CD4-positive, CD25-positive, alpha-beta regulatory T cell (primary cell): Measurements from ENCODE around the gene NDST1. TPM values are rescaled to one million over a fixed set of nuclear protein-coding genes. Genes with fewer than 3 reads are reported as not detected.

Experiments used
- ATAC-seq, 2 donors: fragments of 150-1000 bp; cut with Tn5 transposase; one replicate each; pipeline ENCODE4 v1.10.0; 2021; ENCODE audit warnings: low read depth in 2 of 2, moderate number of reproducible peaks in 2 of 2, moderate library complexity in 1 of 2
- DNase-seq, 3 donors: peaks; one replicate each; pipeline versions ENCODE4 v3.0.0 to v3.0.0-alpha.2; 2012 to 2022; ENCODE audit warnings: mixed read lengths in 1 of 3
- H3K27ac ChIP-seq: one replicate; pipeline ENCODE4 v1.7.0; 2013; ENCODE audit warnings: mild to moderate bottlenecking, low read length; ENCODE audit not compliant: insufficient read depth, poor library complexity, severe bottlenecking
- H3K27me3 ChIP-seq: one replicate; pipeline ENCODE4 v1.7.0; 2013; ENCODE audit warnings: low read length; ENCODE audit not compliant: control insufficient read depth, insufficient read depth
- H3K36me3 ChIP-seq: one replicate; pipeline ENCODE4 v1.7.0; 2013; ENCODE audit warnings: mild to moderate bottlenecking, low read length, moderate library complexity; ENCODE audit not compliant: control insufficient read depth, insufficient read depth
- H3K4me1 ChIP-seq: 2 replicates; pipeline ENCODE4 v1.7.0; 2013; ENCODE audit warnings: mild to moderate bottlenecking, low read length; ENCODE audit not compliant: insufficient read depth, control insufficient read depth, poor library complexity, severe bottlenecking
- H3K4me3 ChIP-seq: one replicate; pipeline ENCODE4 v1.7.0; 2013; ENCODE audit warnings: low read depth, mild to moderate bottlenecking, low read length, moderate library complexity
- H3K9me3 ChIP-seq, 2 experiments: 1 replicate in 1 of 2; 2 replicates in 1 of 2; pipeline ENCODE4 v1.7.0; 2013; ENCODE audit warnings: low read length in 2 of 2, mild to moderate bottlenecking in 1 of 2, moderate library complexity in 1 of 2; ENCODE audit not compliant: control insufficient read depth in 2 of 2
- H3K27ac Mint-ChIP-seq, 3 donors: one replicate each; pipeline ENCODE4 v1.8.0; 2020 to 2022; ENCODE audit warnings: mild to moderate bottlenecking in 3 of 3, mixed read lengths in 3 of 3, moderate library complexity in 2 of 3
- H3K27me3 Mint-ChIP-seq: one replicate; pipeline ENCODE4 v1.8.0; 2022; ENCODE audit warnings: mild to moderate bottlenecking, mixed read lengths
- H3K36me3 Mint-ChIP-seq: one replicate; pipeline ENCODE4 v1.8.0; 2020; ENCODE audit warnings: mixed read lengths
- H3K4me1 Mint-ChIP-seq, 4 donors: one replicate each; pipeline ENCODE4 v1.8.0; 2020 to 2022; ENCODE audit warnings: mixed read lengths in 4 of 4, mild to moderate bottlenecking in 1 of 4
- H3K4me3 Mint-ChIP-seq, 4 donors: one replicate each; pipeline ENCODE4 v1.8.0; 2020 to 2022; ENCODE audit warnings: mild to moderate bottlenecking in 4 of 4, mixed read lengths in 4 of 4, moderate library complexity in 3 of 4
- H3K9me3 Mint-ChIP-seq, 7 donors: one replicate each; pipeline ENCODE4 v1.8.0; 2020 to 2022; ENCODE audit warnings: mixed read lengths in 7 of 7, mild to moderate bottlenecking in 3 of 7, moderate library complexity in 2 of 7
- polyA plus RNA-seq, 4 donors: library from polyadenylated mRNA; unstranded; fragments of 300-500 nt; fragmentation: Illumina TruSeq; gene quantifications; one replicate each; pipeline ENCODE4 v1.2.3, GENCODE V29; 2021
- total RNA-seq: library from RNA; stranded (reverse); gene quantifications from one replicate; pipeline ENCODE4 v1.2.3, GENCODE V29; 2022

NDST1 gene
- total and polyA plus RNA-seq, 5 donors from 2014 or later, result 2.4 TPM; not detected in 4

GRCh38 chr5:150490754-150491153, 17.2 kb upstream of the NDST1 start:
- DNase-seq (no peak), ATAC-seq (no peak)
- Histone ChIP-seq H3K27me3 (peaks cover 5% of the 10 kb centered on the region), H3K36me3 (no peaks in the 10 kb centered on the region), H3K4me1 (peaks cover 8% of the 10 kb centered on the region), H3K4me3 (no peak overlapping the region), H3K27ac (no peak overlapping the region), H3K9me3 (no peaks in the 10 kb centered on the region)
- peaks cover 38% of the 10 kb centered on the region for H3K27me3 Mint-ChIP-seq
- no peaks in the 10 kb centered on the region for H3K36me3 Mint-ChIP-seq
- no peak overlapping the region for H3K27ac Mint-ChIP-seq
- H3K9me3 Mint-ChIP-seq, result peaks cover 0 to 3% (median 0%) of the 10 kb centered on the region in 7 donors
- H3K4me3 Mint-ChIP-seq, result no peak overlapping the region
- peaks cover 0 to 9% (median 5%) of the 10 kb centered on the region in 4 donors for H3K4me1 Mint-ChIP-seq

GRCh38 chr5:150491876-150492275, 16.1 kb upstream of the NDST1 start:
- Mint-ChIP-seq H3K9me3 (peaks cover 0 to 3% (median 0%) of the 10 kb centered on the region in 7 donors), H3K27ac (no peak overlapping the region)

GRCh38 chr5:150492621-150493020, 15.3 kb upstream of the NDST1 start:
- peaks cover 29% of the 10 kb centered on the region for H3K27me3 Mint-ChIP-seq
- ATAC-seq (no peak), DNase-seq (no peak)
- no peak overlapping the region for H3K4me3 Mint-ChIP-seq
- no peak overlapping the region for H3K4me3 ChIP-seq
- H3K4me1 Mint-ChIP-seq, result peaks cover 0 to 3% (median 0%) of the 10 kb centered on the region in 4 donors
- no peaks in the 10 kb centered on the region for H3K4me1 ChIP-seq
- H3K36me3 Mint-ChIP-seq, result no peaks in the 10 kb centered on the region
- peaks cover 2% of the 10 kb centered on the region for H3K27me3 ChIP-seq
- peaks cover 0 to under 1% (median 0%) of the 10 kb centered on the region in 7 donors for H3K9me3 Mint-ChIP-seq
- no peak overlapping the region for H3K27ac ChIP-seq
- H3K36me3 ChIP-seq, result no peaks in the 10 kb centered on the region
- H3K9me3 ChIP-seq, result no peaks in the 10 kb centered on the region
- no peak overlapping the region for H3K27ac Mint-ChIP-seq

More at GRCh38 chr5:150491876-150492275, 16.1 kb upstream of the NDST1 start:
- DNase-seq (no peak), ATAC-seq (no peak)
- H3K4me1 ChIP-seq, result peaks cover 2% of the 10 kb centered on the region
- no peak overlapping the region for H3K4me3 ChIP-seq
- H3K4me3 Mint-ChIP-seq, result no peak overlapping the region
- H3K27me3 ChIP-seq, result peaks cover 5% of the 10 kb centered on the region
- no peaks in the 10 kb centered on the region for H3K36me3 ChIP-seq
- H3K36me3 Mint-ChIP-seq, result no peaks in the 10 kb centered on the region
- H3K4me1 Mint-ChIP-seq, result peaks cover 0 to 7% (median 5%) of the 10 kb centered on the region in 4 donors
- peaks cover 37% of the 10 kb centered on the region for H3K27me3 Mint-ChIP-seq
- no peaks in the 10 kb centered on the region for H3K9me3 ChIP-seq
- no peak overlapping the region for H3K27ac ChIP-seq

- Mint-ChIP-seq H3K27me3 (peaks cover 16% of the 10 kb centered on the region), H3K4me1 (no peaks in the 10 kb centered on the region), H3K4me3 (no peak overlapping the region), H3K27ac (no peak overlapping the region), H3K9me3 (peaks cover 0 to 2% (median 0%) of the 10 kb centered on the region in 7 donors), H3K36me3 (no peaks in the 10 kb centered on the region)
- no peaks in the 10 kb centered on the region for H3K36me3 ChIP-seq
- H3K4me1 ChIP-seq, result no peaks in the 10 kb centered on the region
- DNase-seq (no peak), ATAC-seq (no peak)
- H3K27ac ChIP-seq, result no peak overlapping the region
- no peaks in the 10 kb centered on the region for H3K27me3 ChIP-seq
- no peaks in the 10 kb centered on the region for H3K9me3 ChIP-seq
- H3K4me3 ChIP-seq, result no peak overlapping the region
These were observed 11.8 kb upstream of the NDST1 start for GRCh38 chr5:150496098-150496497.

GRCh38 chr5:150496534-150496933, 11.4 kb upstream of the NDST1 start:
- H3K9me3 ChIP-seq, result no peaks in the 10 kb centered on the region
- H3K36me3 ChIP-seq, result no peaks in the 10 kb centered on the region
- H3K4me3 ChIP-seq, result no peak overlapping the region
- Mint-ChIP-seq H3K27me3 (peaks cover 12% of the 10 kb centered on the region), H3K9me3 (peaks cover 0 to 2% (median 0%) of the 10 kb centered on the region in 7 donors), H3K27ac (no peak overlapping the region), H3K4me1 (no peaks in the 10 kb centered on the region), H3K36me3 (no peaks in the 10 kb centered on the region), H3K4me3 (no peak overlapping the region)
- ATAC-seq (no peak), DNase-seq (no peak)
- H3K27ac ChIP-seq, result no peak overlapping the region
- H3K27me3 ChIP-seq, result no peaks in the 10 kb centered on the region
- H3K4me1 ChIP-seq, result no peaks in the 10 kb centered on the region

- H3K4me3 ChIP-seq, result no peak overlapping the region
- no peaks in the 10 kb centered on the region for H3K27me3 ChIP-seq
- Mint-ChIP-seq H3K9me3 (peaks cover 0 to 2% (median 0%) of the 10 kb centered on the region in 7 donors), H3K4me3 (no peak overlapping the region), H3K36me3 (no peaks in the 10 kb centered on the region), H3K27me3 (peaks cover 4% of the 10 kb centered on the region), H3K4me1 (no peaks in the 10 kb centered on the region), H3K27ac (no peak overlapping the region)
- H3K4me1 ChIP-seq, result no peaks in the 10 kb centered on the region
- no peaks in the 10 kb centered on the region for H3K36me3 ChIP-seq
- ATAC-seq (no peak), DNase-seq (no peak)
- H3K27ac ChIP-seq, result no peak overlapping the region
- no peaks in the 10 kb centered on the region for H3K9me3 ChIP-seq
These were observed 10.5 kb upstream of the NDST1 start for GRCh38 chr5:150497274-150497988.

GRCh38 chr5:150497989-150498317, 10.0 kb upstream of the NDST1 start:
- no peak overlapping the region for H3K27ac Mint-ChIP-seq
- Histone ChIP-seq H3K27me3 (no peaks in the 10 kb centered on the region), H3K4me1 (no peaks in the 10 kb centered on the region), H3K36me3 (no peaks in the 10 kb centered on the region), H3K9me3 (no peaks in the 10 kb centered on the region), H3K27ac (no peak overlapping the region), H3K4me3 (no peak overlapping the region)
- H3K9me3 Mint-ChIP-seq, result peaks cover 0 to 2% (median 0%) of the 10 kb centered on the region in 7 donors
- DNase-seq (no peak), ATAC-seq (no peak)
- H3K4me1 Mint-ChIP-seq, result no peaks in the 10 kb centered on the region
- H3K27me3 Mint-ChIP-seq, result peaks cover 4% of the 10 kb centered on the region
- H3K4me3 Mint-ChIP-seq, result no peak overlapping the region
- no peaks in the 10 kb centered on the region for H3K36me3 Mint-ChIP-seq

GRCh38 chr5:150498501-150498900, 9.4 kb upstream of the NDST1 start:
- no peak overlapping the region for H3K27ac Mint-ChIP-seq

More at GRCh38 chr5:150498501-150498900, 9.4 kb upstream of the NDST1 start:
- H3K9me3 ChIP-seq, result no peaks in the 10 kb centered on the region
- no peaks in the 10 kb centered on the region for H3K36me3 ChIP-seq
- no peaks in the 10 kb centered on the region for H3K27me3 ChIP-seq
- no peak for DNase-seq
- no peak overlapping the region for H3K27ac ChIP-seq
- no peak overlapping the region for H3K4me3 Mint-ChIP-seq
- peaks cover 0 to 2% (median 0%) of the 10 kb centered on the region in 7 donors for H3K9me3 Mint-ChIP-seq
- no peaks in the 10 kb centered on the region for H3K36me3 Mint-ChIP-seq
- H3K4me1 Mint-ChIP-seq, result no peaks in the 10 kb centered on the region
- H3K4me1 ChIP-seq, result no peaks in the 10 kb centered on the region
- no peak overlapping the region for H3K4me3 ChIP-seq
- ATAC-seq, result no peak
- H3K27me3 Mint-ChIP-seq, result peaks cover 4% of the 10 kb centered on the region
